Adrenal gland (tissue), 5 donors: ENCODE measurements around the gene BRSK1.

Experiments used
- POLR2A ChIP-seq, 2 donors: fragments of 450-650 bp; IDR thresholded peaks; one replicate each; pipeline ENCODE4 v1.6.1; 2017; ENCODE audit warnings: antibody characterized with exemption in 2 of 2, mild to moderate bottlenecking in 2 of 2, moderate library complexity in 1 of 2
- TF ChIP-seq, protein P1 (sequence below), 6 experiments: fragments of 450-650 bp in 4 of 6; fragments of 200-600 bp in 2 of 6; sonication (generic) in 1 of 6; IDR thresholded peaks; 1 replicate in 5 of 6; 2 replicates in 1 of 6; pipeline versions ENCODE4 v1.5.1 to v1.8.0; 2016 to 2021; ENCODE audit warnings: antibody characterized with exemption in 6 of 6, mild to moderate bottlenecking in 2 of 6, moderate library complexity in 1 of 6
- donor health status: DM: no; HTN: no; CAD: no.

DNA sequence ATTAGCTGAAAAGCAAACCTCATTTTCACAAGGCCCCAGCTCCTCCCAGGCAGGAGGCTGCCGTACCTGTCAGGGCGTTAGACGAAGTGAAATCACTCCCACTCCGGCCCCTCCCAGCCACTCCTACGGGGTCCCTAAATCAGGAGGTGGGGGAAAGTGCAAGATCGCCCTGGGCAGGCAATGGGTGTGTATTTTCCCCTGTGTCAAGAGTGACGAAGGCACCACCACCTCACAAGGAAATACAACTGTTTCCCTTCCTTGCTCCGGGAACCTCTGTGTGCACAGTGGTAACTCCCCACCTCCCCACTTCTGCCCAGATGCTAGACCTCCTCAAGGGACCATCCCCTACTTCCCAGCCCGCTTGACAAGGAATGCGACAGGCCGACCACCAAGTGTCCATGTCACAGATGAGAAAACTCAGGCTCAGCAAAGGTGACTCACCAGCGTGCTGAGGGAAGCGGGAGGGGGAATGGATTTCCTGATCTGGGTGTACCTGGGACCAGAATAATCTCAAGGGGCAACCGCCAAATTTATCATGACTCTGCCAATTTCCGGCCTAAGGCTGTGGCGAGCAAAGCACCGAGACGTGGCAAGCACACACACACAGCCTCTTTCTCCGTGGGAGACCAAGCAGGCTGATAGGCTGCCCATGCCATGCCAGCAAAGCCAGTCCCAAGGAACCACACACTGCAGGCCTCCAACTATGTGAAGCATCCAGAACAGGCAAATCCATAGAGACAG, 32.3 kb upstream of the BRSK1 start:
- TF ChIP-seq, protein P1, sequence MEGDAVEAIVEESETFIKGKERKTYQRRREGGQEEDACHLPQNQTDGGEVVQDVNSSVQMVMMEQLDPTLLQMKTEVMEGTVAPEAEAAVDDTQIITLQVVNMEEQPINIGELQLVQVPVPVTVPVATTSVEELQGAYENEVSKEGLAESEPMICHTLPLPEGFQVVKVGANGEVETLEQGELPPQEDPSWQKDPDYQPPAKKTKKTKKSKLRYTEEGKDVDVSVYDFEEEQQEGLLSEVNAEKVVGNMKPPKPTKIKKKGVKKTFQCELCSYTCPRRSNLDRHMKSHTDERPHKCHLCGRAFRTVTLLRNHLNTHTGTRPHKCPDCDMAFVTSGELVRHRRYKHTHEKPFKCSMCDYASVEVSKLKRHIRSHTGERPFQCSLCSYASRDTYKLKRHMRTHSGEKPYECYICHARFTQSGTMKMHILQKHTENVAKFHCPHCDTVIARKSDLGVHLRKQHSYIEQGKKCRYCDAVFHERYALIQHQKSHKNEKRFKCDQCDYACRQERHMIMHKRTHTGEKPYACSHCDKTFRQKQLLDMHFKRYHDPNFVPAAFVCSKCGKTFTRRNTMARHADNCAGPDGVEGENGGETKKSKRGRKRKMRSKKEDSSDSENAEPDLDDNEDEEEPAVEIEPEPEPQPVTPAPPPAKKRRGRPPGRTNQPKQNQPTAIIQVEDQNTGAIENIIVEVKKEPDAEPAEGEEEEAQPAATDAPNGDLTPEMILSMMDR (IDR thresholded peaks at IDR 0.05): no peak
- no peak for TF ChIP-seq POLR2A (IDR thresholded peaks at IDR 0.05)
